NCI-H524 (cell line): ENCODE data around the gene DOCK2.
A peak's percentile ranks its signal among the peaks of the same experiment; 100 is the strongest.

Experiments
- DNase-seq, 2 experiments: peaks; one replicate each; lab custom pipeline; 2025; lab: John Stamatoyannopoulos, UW

Gene DOCK2

GRCh38 chr5:169988947-169989346, 351.9 kb downstream of the DOCK2 start:
- no peak for DNase-seq

- no peak for DNase-seq
These were observed 352.3 kb downstream of the DOCK2 start for GRCh38 chr5:169989365-169989764.

- no peak for DNase-seq
These were observed 354.2 kb downstream of the DOCK2 start for GRCh38 chr5:169991115-169991869.

GRCh38 chr5:169992789-169993484, 355.9 kb downstream of the DOCK2 start:
- DNase-seq: no peak

GRCh38 chr5:169993485-169993790, 356.4 kb downstream of the DOCK2 start:
- DNase-seq: no peak

GRCh38 chr5:169997798-169998197, 360.7 kb downstream of the DOCK2 start:
- no peak for DNase-seq

- DNase-seq: peak in 1 of 2 experiments; percentile 72
These were observed 362.5 kb downstream of the DOCK2 start for GRCh38 chr5:169999621-170000020.

GRCh38 chr5:170000155-170000554, 363.1 kb downstream of the DOCK2 start:
- no peak for DNase-seq

- DNase-seq: no peak
These were observed 368.9 kb downstream of the DOCK2 start for GRCh38 chr5:170006021-170006420.

- no peak for DNase-seq
These were observed 371.3 kb downstream of the DOCK2 start for GRCh38 chr5:170008376-170008775.

GRCh38 chr5:170010595-170010994, 373.5 kb downstream of the DOCK2 start:
- DNase-seq: no peak

- no peak for DNase-seq
These were observed 374.7 kb downstream of the DOCK2 start for GRCh38 chr5:170011751-170012150.

GRCh38 chr5:170012622-170013021, 375.5 kb downstream of the DOCK2 start:
- no peak for DNase-seq

- no peak for DNase-seq
These were observed 383.3 kb downstream of the DOCK2 start for GRCh38 chr5:170020423-170020822.

- DNase-seq: peak in 1 of 2 experiments; percentile 61
These were observed 384.4 kb downstream of the DOCK2 start for GRCh38 chr5:170021506-170021905.

GRCh38 chr5:170025853-170026252, 388.8 kb downstream of the DOCK2 start:
- DNase-seq: no peak

GRCh38 chr5:170028124-170028523, 391.0 kb downstream of the DOCK2 start:
- no peak for DNase-seq

GRCh38 chr5:170034231-170034630, 397.2 kb downstream of the DOCK2 start:
- no peak for DNase-seq

- DNase-seq: no peak
These were observed 401.2 kb downstream of the DOCK2 start for GRCh38 chr5:170038241-170038640.

GRCh38 chr5:170039830-170040229, 402.8 kb downstream of the DOCK2 start:
- DNase-seq: no peak

- DNase-seq: peak in 1 of 2 experiments; percentile 8
These were observed 409.2 kb downstream of the DOCK2 start for GRCh38 chr5:170046241-170046640.

GRCh38 chr5:170049713-170050112, 412.6 kb downstream of the DOCK2 start:
- DNase-seq: no peak

GRCh38 chr5:170053896-170054295, 416.8 kb downstream of the DOCK2 start:
- no peak for DNase-seq

GRCh38 chr5:170055606-170056005, 418.5 kb downstream of the DOCK2 start:
- no peak for DNase-seq
